LNCAP (cell line): ENCODE measurements around the gene PIPOX.

Source experiments
- TF ChIP-seq, protein P1 (sequence below): fragments of 450-650 bp; IDR thresholded peaks from 2 replicates; pipeline ENCODE4 v1.5.1; 2017; ENCODE audit warnings: mild to moderate bottlenecking

Gene PIPOX

DNA sequence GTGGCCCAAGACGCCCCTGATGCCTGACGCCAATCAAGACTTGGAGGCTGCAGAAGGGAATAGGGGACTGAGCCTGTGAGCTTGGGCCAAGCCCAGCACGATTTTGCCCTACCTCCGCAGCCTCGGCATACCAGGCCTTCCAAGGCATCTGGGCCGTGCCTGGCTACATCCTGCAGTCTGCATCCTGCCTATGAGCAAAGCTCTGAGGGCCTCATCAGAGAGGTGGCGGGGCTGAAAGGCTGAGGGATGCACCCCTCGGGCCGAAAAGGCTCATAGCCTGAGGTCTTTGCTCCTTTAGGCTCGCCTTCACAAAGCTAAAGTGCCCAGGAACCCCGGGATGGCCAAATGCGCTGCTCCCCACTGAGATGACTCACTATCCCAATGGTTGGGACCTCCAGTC, 39.7 kb upstream of the PIPOX start:
- TF ChIP-seq, protein P1, sequence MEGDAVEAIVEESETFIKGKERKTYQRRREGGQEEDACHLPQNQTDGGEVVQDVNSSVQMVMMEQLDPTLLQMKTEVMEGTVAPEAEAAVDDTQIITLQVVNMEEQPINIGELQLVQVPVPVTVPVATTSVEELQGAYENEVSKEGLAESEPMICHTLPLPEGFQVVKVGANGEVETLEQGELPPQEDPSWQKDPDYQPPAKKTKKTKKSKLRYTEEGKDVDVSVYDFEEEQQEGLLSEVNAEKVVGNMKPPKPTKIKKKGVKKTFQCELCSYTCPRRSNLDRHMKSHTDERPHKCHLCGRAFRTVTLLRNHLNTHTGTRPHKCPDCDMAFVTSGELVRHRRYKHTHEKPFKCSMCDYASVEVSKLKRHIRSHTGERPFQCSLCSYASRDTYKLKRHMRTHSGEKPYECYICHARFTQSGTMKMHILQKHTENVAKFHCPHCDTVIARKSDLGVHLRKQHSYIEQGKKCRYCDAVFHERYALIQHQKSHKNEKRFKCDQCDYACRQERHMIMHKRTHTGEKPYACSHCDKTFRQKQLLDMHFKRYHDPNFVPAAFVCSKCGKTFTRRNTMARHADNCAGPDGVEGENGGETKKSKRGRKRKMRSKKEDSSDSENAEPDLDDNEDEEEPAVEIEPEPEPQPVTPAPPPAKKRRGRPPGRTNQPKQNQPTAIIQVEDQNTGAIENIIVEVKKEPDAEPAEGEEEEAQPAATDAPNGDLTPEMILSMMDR: no peak

DNA sequence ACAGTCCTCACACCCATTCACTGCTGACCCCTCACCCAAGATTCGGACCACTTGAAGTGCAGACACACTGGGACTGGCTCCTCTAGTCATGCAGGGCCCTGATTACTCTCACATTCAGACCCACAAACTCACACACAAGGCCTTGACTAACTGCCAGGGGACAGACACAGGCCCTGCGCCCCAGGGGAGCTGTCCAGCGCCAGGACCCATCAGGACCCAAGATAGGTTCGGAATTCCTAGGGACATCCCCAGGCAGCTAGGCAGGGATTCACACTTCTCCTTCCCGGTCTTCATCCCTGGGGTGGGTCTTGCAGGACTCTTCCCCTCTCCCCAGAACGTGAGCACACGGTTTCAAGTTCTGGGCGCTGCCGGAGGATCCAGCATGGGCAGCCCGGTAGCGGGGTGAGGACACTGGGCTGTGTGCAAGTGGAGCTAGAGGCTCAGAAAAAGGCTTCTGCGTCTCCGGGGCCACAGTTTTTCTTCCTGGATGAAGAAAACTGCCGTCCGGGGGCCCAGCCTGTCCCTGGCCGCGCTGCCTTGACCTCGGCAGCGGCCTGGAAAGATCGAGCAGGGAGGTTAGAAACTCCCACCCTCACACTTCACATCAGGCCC, 38.8 kb upstream of the PIPOX start:
- TF ChIP-seq, protein P1: no peak

DNA sequence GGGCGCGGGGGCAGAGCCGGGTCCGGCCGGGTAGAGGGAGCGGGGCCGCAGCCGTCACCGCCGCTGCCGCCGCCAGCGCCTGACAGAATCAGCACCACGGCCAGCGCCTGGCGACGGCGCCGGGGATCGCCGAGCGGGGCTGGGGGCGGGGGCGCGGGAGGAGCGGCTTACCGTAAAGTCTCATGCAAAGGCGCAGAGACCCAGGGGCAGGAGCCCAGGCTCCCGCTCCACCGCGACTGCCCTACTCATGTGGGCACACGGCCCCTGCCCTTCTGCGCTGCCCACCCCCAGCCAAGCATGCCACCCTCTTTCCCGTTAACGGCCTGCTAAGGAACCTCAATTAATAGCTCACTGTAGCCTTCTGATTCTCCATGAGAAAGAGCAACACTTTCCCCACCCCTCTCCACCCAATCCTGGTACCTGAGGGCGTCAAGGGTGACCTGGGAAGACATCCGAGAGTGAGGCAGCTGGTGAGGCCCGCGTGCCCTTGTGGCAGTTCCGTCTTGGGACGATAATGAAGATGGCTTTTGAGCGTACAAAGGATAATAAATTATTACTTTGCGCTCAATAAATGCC, 36.9 kb upstream of the PIPOX start, which contains the start of gene SEZ6:
Gene SEZ6 (minus strand): TSS at position 98 of the 576 bp plus-strand sequence. CDS start 164 bp downstream, outside the sequence.
- TF ChIP-seq, protein P1: no peak

DNA sequence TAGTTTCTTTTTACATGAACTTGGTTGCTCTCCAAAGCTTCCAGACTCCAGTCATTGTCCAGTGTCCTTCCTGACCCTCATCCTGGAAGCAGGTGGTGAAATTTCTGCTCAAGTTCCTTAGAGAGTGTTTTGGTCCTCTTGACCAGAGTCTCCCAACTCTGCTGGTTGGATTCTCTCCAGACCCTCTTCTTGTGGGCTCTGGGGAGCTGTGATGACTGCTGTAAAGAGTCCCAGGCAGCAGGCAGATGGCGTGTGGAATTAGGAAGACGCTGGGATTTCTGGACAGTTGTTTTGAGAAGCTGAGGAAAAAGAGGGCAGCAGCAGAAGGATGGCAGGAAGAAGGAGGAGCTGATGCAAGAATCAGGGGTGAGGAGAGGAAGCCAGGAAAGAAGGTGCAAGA, 35.5 kb upstream of the PIPOX start:
- TF ChIP-seq, protein P1: no peak

DNA sequence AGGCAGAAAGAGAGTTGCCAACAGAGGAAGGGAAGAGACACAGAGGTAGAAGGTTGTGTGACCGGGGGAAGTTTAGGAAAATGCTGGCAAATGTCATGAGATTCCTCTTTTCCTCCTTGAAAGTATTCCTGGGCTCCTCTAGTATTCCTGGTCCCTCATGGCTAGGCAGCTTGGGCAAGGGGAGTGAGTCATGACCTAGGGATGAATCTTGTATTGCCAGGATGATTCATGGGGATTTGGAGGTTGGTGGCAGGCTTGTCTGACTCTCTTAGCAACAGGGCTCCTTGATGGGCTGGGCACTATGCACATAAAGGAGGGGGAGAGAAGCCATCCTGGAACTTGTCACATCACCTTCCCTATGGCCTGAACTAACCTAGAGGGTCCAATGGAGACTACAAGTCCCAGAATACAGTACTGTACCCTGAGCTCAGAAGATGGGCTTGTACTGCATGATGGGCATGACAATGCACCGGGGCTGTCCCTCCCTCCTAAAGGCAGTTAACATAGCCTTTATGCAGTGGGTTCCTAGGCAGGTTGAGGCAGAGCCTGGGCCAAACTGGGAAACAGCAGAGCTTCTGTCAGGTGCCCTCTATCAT, 35.0 kb upstream of the PIPOX start:
- TF ChIP-seq, protein P1: no peak

GRCh38 chr17:29008591-29008990, 34.4 kb upstream of the PIPOX start:
- TF ChIP-seq, protein P1: no peak

DNA sequence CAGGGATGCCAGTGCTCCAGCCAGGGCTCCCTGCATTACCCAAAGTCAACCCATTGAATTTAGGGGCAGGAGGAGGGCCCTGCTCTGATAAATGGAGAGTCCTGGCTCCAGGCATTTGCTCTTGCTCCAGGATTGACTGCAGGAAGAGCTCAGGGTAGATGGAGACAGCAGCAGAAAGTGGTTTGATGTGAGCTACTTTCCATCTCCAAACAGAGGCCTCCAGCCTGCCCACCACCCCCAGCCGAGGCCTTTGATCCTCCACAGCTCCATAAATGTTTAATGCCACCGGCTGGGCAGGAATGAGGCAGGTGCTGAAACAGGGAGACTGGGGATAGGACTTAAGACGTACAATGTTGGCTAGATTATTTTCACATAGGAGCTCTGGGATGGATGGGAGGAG, 32.8 kb upstream of the PIPOX start:
- TF ChIP-seq, protein P1: no peak
